ENCODE data around the gene SNRNP27. TPM values are rescaled to one million over a fixed set of nuclear protein-coding genes. Genes with fewer than 3 reads are reported as not detected.

Gene SNRNP27
- total RNA-seq, 1 experiment from 2014 or later: 47.1 TPM

GRCh38 chr2:69933839-69934613 is 40.3 kb downstream of the SNRNP27 start:
- no peak overlapping the region for H2BK5ac ChIP-seq (ENCODE audit: insufficient read length, low read length)
- Mint-ChIP-seq H3K27me3 (ENCODE audit: low read depth) (no peaks in the 10 kb centered on the region), H3K4me3 (no peak overlapping the region), H3K4me1 (peaks cover 13 to 19% of the 10 kb centered on the region in 2 experiments), H3K27ac (peak overlapping the region in 1 of 3 experiments; percentile 54; a peak in 1 of 7 replicates), H3K36me3 (ENCODE audit: insufficient read depth in 1 of 3, low read depth in 3 of 3) (peaks cover 0 to 23% (median 10%) of the 10 kb centered on the region in 3 experiments; a peak in 5 of 7 replicates), H3K9me3 (no peaks in the 10 kb centered on the region)
- no peaks in the 10 kb centered on the region for H3K9me3 ChIP-seq (ENCODE audit: control insufficient read depth, low read depth, low read length)
- no peaks in the 10 kb centered on the region for H4K20me1 ChIP-seq (ENCODE audit: control insufficient read depth, insufficient read depth, insufficient read length)
- no peak overlapping the region for H2AFZ ChIP-seq (ENCODE audit: low read length)
- no peak overlapping the region for H3K23ac ChIP-seq (ENCODE audit: insufficient read length, low read depth, low read length)
- no peak overlapping the region for H3K9ac ChIP-seq (ENCODE audit: extremely low read depth, insufficient read length, low read length)
- H3K27ac ChIP-seq (ENCODE audit: insufficient read length, low read depth, low read length): no peak overlapping the region
- H4K5ac ChIP-seq (ENCODE audit: insufficient read length, low read depth, low read length): no peak overlapping the region
- no peak overlapping the region for H3K18ac ChIP-seq (ENCODE audit: insufficient read length, low read depth, low read length)
- no peak overlapping the region for H2BK15ac ChIP-seq (ENCODE audit: low read depth, low read length)
- no peak overlapping the region for H4K8ac ChIP-seq (replicated peaks; ENCODE audit: insufficient read length, low read depth, low read length)
- H3K4ac ChIP-seq (ENCODE audit: low read depth, low read length): no peak overlapping the region
- no peak overlapping the region for H4K91ac ChIP-seq (ENCODE audit: insufficient read length, low read depth, low read length)
- no peak overlapping the region for H3K4me2 ChIP-seq (ENCODE audit: insufficient read depth, insufficient read length, low read length)
- H3K4me1 ChIP-seq (ENCODE audit: insufficient read depth, low read length): no peaks in the 10 kb centered on the region
- no peak overlapping the region for H3K14ac ChIP-seq (ENCODE audit: insufficient read depth, low read length)
- H3K79me1 ChIP-seq (ENCODE audit: insufficient read depth, low read depth, low read length, poor library complexity, severe bottlenecking): no peaks in the 10 kb centered on the region
- H3K23me2 ChIP-seq (ENCODE audit: insufficient read length, low read depth, low read length, poor library complexity, severe bottlenecking): no peaks in the 10 kb centered on the region
- DNase-seq: no peak
- no peak overlapping the region for H3K56ac ChIP-seq (ENCODE audit: insufficient read length, low read depth, low read length)
- no peaks in the 10 kb centered on the region for H3K27me3 ChIP-seq (ENCODE audit: insufficient read depth, low read length)
- no peak overlapping the region for H2BK20ac ChIP-seq (ENCODE audit: low read depth, low read length, poor library complexity, severe bottlenecking)
- no peak overlapping the region for H2BK12ac ChIP-seq (ENCODE audit: insufficient read length, low read depth, low read length)
- no peak for TF ChIP-seq CTCF (conservative IDR thresholded peaks at IDR 0.05)
- H2BK120ac ChIP-seq (ENCODE audit: low read depth, low read length, poor library complexity, severe bottlenecking): no peak overlapping the region
- H3K79me2 ChIP-seq (ENCODE audit: insufficient read depth, low read length): no peaks in the 10 kb centered on the region
- WGBS (ENCODE audit: extremely low coverage, insufficient read length, low lambda C conversion rate): no CpG with 5 or more reads among the region's 4 CpGs
- H2AK5ac ChIP-seq (ENCODE audit: insufficient read length, low read length): no peak overlapping the region
- H3T11ph ChIP-seq (ENCODE audit: low read length): no peak overlapping the region

All from H9 (cell line).